ENCODE data around the gene ACOT6. TPM values are rescaled to one million over a fixed set of nuclear protein-coding genes. Genes with fewer than 3 reads are reported as not detected.
"Not testable (repeated sequence)": the region's sequence is repeated elsewhere in the genome, so short reads cannot be mapped to it uniquely, and the experiment has no call there.

The ACOT6 gene
- total RNA-seq, 2 donors from 2014 or later = not detected

DNA sequence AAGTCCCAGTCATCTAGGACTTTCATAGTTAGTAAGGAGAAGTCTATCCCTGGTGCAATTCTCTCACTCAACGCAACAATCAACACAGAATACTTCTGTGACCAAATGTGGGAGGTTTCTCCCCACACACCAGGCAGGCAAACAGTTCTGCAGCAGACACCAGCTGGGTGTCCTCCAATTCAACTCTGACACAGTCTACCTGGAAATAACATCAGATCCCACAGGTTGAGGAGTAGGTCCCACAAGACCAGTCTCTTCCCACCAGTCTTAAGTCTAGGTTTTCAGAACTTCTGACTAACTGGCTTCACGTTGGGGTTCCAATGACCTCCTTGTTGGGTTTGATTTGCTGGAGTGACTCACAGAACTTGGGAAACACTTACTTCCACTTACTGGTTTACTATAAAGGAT is 14.8 kb downstream of the ACOT6 start:
- H3K27me3 ChIP-seq = no peaks in the 10 kb centered on the region
- DNase-seq = no peak
- H3K36me3 ChIP-seq = no peaks in the 10 kb centered on the region
- no peaks in the 10 kb centered on the region for H3K9me3 ChIP-seq
- H3K9ac ChIP-seq (ENCODE audit: low read depth in 2 of 2, low read length in 2 of 2) = no peak overlapping the region
- H3K4me3 ChIP-seq = no peak overlapping the region
- intact Hi-C loops (cut with DNase I) = loop anchor here (10.0 kb wide), 1 partner anchor 102 kb away; no protein-coding TSS in a partner anchor
- H3K27ac ChIP-seq = no peak overlapping the region
- H3K4me1 ChIP-seq = no peaks in the 10 kb centered on the region
- TF ChIP-seq, protein P1, sequence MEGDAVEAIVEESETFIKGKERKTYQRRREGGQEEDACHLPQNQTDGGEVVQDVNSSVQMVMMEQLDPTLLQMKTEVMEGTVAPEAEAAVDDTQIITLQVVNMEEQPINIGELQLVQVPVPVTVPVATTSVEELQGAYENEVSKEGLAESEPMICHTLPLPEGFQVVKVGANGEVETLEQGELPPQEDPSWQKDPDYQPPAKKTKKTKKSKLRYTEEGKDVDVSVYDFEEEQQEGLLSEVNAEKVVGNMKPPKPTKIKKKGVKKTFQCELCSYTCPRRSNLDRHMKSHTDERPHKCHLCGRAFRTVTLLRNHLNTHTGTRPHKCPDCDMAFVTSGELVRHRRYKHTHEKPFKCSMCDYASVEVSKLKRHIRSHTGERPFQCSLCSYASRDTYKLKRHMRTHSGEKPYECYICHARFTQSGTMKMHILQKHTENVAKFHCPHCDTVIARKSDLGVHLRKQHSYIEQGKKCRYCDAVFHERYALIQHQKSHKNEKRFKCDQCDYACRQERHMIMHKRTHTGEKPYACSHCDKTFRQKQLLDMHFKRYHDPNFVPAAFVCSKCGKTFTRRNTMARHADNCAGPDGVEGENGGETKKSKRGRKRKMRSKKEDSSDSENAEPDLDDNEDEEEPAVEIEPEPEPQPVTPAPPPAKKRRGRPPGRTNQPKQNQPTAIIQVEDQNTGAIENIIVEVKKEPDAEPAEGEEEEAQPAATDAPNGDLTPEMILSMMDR (IDR thresholded peaks at IDR 0.05) = no peak

DNA sequence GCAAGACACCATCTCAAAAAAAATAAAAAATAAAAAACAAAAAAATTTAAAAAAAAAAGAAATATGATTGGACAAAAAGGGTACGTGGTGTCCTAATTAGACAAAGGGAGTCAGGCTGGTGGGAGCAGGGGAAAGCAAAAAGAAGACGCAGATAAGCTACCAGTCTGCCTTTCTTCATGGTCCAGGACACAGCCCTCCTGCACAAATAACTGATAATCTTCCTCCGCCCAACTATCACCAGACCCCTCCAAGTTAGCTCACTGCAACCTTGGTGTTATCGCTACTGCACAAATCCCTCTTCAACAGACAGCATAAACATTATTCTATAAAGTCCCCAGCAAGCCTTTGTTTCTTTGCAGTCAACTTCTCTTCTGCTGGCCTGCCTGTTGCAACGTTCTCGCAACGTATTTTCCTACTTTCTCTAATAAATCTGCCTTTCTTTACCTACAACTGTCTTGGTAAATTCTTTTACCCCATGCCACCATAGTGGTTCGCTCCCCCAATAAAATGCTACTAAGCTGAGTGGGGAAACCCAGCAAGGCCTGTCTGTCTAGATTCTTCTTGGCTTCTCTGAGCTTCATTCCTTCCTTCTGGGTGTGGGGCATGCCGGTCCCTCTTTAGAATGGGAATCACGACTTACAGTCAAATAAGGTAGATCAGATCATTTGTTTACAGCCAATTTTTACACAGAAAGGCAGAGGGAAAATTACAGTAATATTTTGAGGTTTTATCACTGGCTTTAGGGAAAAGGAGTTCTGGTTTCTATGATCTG is 17.9 kb downstream of the ACOT6 start:
- H3K9me3 ChIP-seq = no peaks in the 10 kb centered on the region
- TF ChIP-seq, protein P1 (IDR thresholded peaks at IDR 0.05) = no peak
- no peak overlapping the region for H3K27ac ChIP-seq
- no peaks in the 10 kb centered on the region for H3K4me1 ChIP-seq
- no peak for DNase-seq
- no peaks in the 10 kb centered on the region for H3K36me3 ChIP-seq
- intact Hi-C loops (cut with DNase I) = loop anchor here (10.0 kb wide), 1 partner anchor 125 kb away; no protein-coding TSS in a partner anchor
- H3K9ac ChIP-seq (ENCODE audit: low read depth in 2 of 2, low read length in 2 of 2) = no peak overlapping the region
- H3K4me3 ChIP-seq = no peak overlapping the region
- H3K27me3 ChIP-seq = no peaks in the 10 kb centered on the region

DNA sequence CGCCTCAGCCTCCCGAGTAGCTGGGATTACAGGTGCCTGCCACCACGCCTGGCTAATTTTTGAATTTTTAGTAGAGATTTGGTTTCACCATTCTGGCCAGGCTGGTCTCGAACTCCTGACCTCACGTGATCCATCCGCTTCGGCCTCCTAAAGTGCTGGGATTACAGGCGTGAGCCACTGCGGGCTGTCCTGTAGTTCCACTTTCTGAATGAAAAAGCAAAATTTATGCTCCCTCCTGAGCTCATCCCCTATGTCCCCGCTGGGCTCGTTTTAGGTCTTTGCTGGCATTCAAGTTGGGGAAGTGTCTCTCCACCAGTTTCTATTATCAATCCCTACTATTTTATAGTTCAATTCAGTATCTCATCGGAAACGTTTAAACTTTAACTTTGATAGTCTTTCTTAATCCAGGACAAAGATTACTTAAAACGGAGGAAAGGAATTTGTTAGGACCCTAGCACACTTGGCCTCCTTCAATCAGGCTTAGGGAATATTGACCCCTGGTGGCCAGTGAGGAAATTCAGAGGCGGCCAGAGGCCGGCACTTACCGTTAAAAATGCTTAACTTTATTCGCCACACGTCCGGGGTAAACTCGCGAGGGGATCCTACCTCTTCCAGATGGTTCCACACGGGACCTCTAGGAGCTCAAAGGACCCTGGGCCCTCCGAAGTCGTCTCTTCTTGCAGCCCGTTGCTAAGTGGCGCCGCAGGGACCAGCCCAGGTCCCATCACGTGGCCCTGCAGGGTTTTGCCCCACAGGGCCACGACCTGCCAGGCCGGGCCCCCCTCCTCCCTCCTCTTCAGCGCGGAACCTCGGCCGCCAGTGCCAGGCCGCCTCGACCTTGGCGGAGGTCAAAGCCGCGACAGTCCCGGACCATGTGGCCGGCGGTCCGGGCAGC is 21.0 kb downstream of the ACOT6 start:
- TF ChIP-seq, protein P1 (IDR thresholded peaks at IDR 0.05) = peak; percentile 87
- Histone ChIP-seq H3K4me1 (no peaks in the 10 kb centered on the region), H3K27ac (no peak overlapping the region), H3K9me3 (no peaks in the 10 kb centered on the region), H3K9ac (ENCODE audit: low read depth in 2 of 2, low read length in 2 of 2) (peak overlapping the region; percentile 62 to 70), H3K27me3 (no peaks in the 10 kb centered on the region), H3K4me3 (peak overlapping the region; percentile 61), H3K36me3 (no peaks in the 10 kb centered on the region)
- intact Hi-C loops (cut with DNase I) = loop anchor here (10.0 kb wide), 1 partner anchor 129 kb away; no protein-coding TSS in a partner anchor
- peak; percentile 74 for DNase-seq

DNA sequence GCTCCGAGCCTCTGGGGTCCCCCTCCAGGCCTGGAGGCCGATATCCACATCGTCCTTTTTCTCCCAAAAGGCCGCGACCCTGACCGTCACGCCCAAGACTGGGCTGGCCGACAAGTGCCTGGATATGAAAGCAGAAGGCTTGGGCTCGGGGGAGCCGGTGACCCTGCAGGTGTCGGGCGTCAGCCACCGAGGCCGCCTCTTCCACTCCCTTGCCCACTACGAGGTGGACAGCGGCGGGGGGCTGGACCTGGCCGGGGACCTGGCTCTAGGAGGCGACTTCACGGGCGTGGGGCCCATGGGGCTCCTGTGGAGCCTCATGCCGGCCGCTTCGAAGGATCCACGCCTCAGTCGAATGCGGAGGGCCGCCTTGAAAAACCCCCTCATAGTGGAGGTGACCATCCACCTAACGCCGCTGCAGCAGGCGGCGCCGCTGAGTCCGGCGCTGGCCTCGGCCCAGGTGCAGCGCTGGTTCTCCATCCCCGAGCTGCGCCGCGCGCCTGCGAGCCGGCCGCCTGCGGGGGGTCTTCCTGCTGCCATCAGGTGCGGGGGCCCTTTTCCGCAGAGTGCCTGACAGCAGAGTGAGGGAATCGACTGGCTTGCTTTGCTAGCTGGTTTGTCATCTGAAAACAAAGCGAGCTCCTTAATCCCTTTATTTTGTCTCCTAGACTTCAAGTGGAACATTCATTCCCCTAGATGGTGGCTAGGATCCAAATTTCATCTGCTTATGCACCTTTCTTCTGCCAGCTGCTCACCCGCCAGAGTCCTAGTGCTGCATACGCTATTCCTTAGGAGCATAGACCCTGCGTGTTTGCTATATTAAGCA is 21.9 kb downstream of the ACOT6 start:
- no peak overlapping the region for H3K27ac ChIP-seq
- H3K4me3 ChIP-seq = peak overlapping the region; percentile 61
- H3K36me3 ChIP-seq = no peaks in the 10 kb centered on the region
- no peaks in the 10 kb centered on the region for H3K4me1 ChIP-seq
- H3K27me3 ChIP-seq = no peaks in the 10 kb centered on the region
- peak; percentile 35 for DNase-seq
- intact Hi-C loops (cut with DNase I) = loop anchor here (10.0 kb wide), 1 partner anchor 129 kb away; no protein-coding TSS in a partner anchor
- no peaks in the 10 kb centered on the region for H3K9me3 ChIP-seq
- peak overlapping the region; percentile 62 to 70 for H3K9ac ChIP-seq (ENCODE audit: low read depth in 2 of 2, low read length in 2 of 2)
- TF ChIP-seq, protein P1 (IDR thresholded peaks at IDR 0.05) = peak; percentile 22

DNA sequence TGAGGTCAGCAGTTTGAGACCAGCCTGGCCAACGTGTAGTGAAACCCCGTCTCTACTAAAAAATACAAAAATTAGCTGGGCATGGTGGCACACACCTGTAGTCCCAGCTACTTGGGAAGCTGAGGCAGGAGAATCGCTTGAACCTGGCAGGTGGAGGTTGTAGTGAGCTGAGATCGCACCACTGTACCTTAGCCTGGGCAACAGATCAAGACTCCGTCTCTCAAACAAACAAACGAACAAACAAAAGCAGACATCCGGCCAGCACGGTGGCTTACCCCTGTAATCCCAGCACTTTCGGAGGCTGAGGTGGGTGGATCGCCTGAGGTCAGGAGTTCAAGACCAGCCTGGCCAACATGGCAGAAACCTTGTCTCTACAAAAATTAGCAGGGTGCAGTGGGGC is 24.0 kb downstream of the ACOT6 start:
- not testable (repeated sequence) for H3K36me3 ChIP-seq; H3K4me1 ChIP-seq; H3K9me3 ChIP-seq; DNase-seq; H3K4me3 ChIP-seq; H3K9ac ChIP-seq (ENCODE audit: low read depth in 2 of 2, low read length in 2 of 2); H3K27me3 ChIP-seq; H3K27ac ChIP-seq
- intact Hi-C loops (cut with DNase I) = loop anchor here (10.0 kb wide), 1 partner anchor 132 kb away; no protein-coding TSS in a partner anchor
